ENCODE data around the gene ZCCHC17.
A peak's percentile ranks its signal among the peaks of the same experiment; 100 is the strongest.

ZCCHC17 gene

GRCh38 chr1:31308036-31308435 is 11.2 kb downstream of the ZCCHC17 start:
- no peak for DNase-seq

DNA sequence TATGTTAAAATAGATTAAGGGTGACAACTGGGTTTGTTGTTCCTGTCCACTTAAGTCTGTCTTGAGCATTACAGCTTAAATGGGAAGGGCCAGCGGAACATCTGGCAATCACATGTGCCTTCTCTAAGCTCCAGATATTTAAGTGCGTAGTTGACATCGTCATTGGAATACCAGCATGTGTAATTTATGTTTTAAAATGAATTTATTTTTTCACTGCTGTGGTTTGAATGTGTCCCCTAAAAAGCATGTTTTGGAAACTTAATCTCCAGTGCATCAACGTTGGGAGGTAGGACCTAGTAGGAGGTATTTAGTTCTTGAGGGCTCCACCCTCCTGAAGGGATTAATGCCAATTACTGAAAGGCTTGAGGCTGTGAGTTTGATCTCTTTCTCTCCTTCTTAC is 13.4 kb downstream of the ZCCHC17 start:
- no peak for DNase-seq

GRCh38 chr1:31315902-31316301 is 19.1 kb downstream of the ZCCHC17 start:
- DNase-seq: peak; percentile 55

- DNase-seq: no peak
Measured at GRCh38 chr1:31318146-31318545, 21.3 kb downstream of the ZCCHC17 start.

DNA sequence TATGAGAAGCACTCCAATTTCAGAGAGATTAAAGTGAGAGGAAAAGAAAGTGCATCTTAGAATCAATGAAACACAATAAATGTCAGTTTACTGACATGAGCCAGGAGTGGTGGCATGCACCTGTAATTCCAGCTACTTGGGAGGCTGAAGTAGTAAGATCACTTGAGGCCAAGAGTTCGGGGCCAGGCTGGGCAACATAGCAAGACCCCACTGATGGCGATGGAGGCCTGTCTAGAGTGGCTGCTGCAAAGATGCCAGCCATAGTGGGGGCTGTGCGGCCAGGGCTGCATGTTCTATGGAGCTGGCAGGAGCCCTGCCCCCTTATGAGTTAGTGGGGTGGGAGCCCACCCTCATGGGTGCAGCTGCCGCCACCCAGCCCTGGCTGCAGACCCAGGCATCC is 27.3 kb downstream of the ZCCHC17 start:
- DNase-seq: no peak

DNA sequence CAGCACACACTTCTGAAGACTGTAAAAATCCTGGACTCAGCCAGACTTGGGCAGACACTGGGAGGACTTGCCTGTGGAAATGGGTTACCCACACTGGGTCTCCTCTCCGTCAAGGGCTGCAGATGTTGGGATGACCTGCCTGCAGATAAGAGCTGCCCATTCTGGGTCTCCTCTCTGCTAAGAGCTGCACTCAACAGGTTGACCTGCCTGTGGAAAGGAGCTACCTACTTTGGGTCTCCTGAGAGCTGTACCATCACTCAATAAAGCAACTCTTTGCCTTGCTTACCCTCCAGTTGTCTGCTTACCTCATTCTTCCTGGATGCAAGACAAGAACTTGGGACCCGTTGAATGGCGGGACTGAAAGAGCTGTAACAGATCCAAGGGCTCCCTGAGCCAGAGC is 28.2 kb downstream of the ZCCHC17 start:
- no peak for DNase-seq

GRCh38 chr1:31326461-31326860 is 29.6 kb downstream of the ZCCHC17 start:
- no peak for DNase-seq

GRCh38 chr1:31327381-31327780 is 30.5 kb downstream of the ZCCHC17 start:
- DNase-seq: no peak

- DNase-seq: peak; percentile 7
Measured at GRCh38 chr1:31335007-31335406, 38.2 kb downstream of the ZCCHC17 start.

DNA sequence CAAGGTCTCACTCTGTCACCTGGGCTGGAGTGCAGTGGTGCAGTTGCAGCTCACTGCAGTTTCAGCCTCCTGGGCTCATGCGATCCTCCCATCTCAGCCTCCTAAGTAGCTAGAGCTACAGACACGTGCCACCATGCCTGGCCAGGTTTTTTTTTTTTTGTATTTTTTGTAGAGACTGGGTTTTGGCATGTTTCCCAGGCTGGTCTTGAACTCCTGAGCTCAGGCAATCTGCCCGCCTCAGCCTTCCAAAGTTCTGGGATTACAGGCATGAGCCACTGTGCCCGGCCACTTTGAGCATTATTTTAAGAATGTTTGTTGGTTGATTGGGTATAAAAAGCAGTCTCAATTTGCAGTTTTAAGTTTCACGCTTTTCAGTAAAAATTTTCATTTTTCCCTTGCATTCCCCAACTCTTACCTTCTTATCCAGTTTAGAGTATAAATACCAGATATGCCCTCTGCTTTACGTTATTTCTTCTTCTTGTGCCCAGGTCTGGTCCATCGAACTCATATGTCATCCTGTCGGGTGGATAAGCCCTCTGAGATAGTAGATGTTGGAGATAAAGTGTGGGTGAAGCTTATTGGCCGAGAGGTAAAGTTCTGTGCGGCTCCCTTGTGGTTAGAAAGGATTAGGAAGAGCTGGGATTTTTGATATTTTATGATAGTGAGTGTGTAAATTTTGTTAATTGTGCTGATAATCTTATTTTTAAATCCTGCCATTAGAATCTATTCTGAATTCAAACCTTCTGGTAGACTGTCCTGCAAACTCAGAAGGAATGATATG is 40.0 kb downstream of the ZCCHC17 start:
- DNase-seq: no peak

GRCh38 chr1:31344503-31344902 is 47.7 kb downstream of the ZCCHC17 start:
- no peak for DNase-seq

DNA sequence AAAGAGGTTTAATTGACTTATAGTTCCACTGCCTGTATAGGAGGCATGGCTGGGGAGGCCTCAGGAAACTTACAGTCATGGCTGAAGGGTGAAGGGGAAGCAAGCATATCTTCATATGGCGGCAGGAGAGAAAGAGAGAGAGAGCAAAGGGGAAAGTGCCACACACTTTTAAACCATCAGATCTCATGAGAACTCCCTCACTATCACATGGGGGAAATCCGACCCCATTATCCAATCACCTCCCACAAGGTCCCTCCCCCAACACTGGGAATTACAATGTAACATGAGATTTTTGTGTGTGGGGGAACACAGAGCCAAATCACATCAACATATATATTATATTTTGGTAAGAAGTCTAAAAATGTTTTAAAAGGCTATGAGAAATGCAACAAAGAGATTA is 48.8 kb downstream of the ZCCHC17 start:
- no peak for DNase-seq

DNA sequence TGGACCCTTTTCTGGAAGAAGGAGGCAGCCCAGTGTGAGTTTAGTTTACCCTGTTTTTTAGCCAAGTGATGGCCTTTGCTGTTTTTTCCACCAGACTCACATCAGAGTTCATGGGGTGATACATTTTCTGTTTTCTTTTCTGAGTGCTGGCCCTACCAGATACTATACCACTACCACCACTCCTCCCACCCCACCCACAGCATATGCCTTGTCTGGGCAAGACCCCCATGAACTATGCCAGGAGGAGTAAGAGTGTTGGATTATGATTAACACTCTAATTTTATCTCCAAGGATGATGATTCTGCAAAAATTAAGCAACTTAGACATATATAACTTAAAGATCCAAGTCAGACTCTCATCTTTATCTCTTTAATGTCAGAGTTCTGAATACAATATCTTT is 50.0 kb downstream of the ZCCHC17 start:
- DNase-seq: no peak

GRCh38 chr1:31348449-31348848 is 51.6 kb downstream of the ZCCHC17 start:
- no peak for DNase-seq

- no peak for DNase-seq
Measured at GRCh38 chr1:31354283-31354682, 57.5 kb downstream of the ZCCHC17 start.

- DNase-seq: no peak
Measured at GRCh38 chr1:31356427-31356826, 59.6 kb downstream of the ZCCHC17 start.

DNA sequence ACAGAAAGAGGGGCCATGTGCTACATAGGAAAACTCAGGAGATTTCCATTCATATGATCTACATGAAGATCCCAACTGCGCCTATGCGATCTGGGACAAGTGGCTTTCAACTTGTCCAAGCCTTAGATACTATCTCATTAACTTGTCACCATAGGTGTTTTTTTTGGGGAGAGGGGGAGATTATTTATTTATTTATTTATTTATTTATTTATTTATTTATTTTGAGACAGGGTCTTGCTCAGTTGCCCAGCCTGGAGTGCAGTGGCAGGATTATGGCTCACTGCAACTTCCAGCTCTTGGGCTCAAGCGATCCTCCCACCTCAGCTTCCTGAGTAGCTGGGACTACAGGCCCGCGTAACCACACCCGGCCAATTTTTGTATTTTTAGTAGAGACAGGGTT is 64.8 kb downstream of the ZCCHC17 start:
- DNase-seq: no peak

DNA sequence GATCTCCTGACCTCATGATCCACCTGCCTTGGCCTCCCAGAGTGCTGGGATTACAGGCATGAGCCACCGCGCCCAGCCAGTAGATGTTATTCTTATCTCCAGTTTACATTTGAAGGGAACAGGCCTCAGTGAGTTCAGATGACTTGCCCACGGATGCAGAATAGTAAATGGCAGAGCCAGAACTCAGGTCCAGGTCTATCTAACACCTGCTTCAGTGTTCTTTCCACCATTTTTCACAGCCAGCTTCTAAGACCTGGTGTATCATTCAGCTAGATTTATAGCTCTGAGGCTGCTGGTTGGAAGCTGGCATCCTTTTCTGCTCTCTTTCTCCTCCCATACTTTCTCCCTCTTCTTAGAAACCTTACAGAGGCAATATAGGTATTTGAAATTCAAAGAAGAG is 65.2 kb downstream of the ZCCHC17 start:
- no peak for DNase-seq

GRCh38 chr1:31364561-31365250 is 67.9 kb downstream of the ZCCHC17 start:
- no peak for DNase-seq

GRCh38 chr1:31366796-31367195 is 70.0 kb downstream of the ZCCHC17 start:
- no peak for DNase-seq

DNA sequence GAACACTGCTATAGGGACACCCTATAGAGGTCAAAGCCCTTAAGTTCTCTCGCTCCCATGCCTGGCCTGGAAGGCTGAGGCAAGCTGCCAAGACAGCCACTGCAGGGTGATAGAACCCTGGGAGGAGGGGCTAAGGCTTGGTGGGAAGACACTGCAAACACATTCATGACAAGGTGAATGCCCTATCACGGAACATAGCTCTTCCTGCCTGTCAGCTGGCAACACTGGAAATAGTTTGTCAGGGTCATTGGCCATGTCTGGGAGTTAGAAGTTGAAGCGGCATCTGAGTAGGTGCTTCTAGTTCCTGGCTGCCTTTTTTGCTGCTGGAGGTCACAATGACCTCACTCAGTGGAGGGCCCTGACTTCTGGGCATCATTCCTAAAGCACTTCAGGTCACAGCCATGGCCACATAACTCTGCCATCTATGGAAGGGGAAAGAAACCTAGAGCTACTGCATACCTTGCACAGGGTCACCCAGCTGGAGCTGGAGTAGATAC is 71.8 kb downstream of the ZCCHC17 start:
- DNase-seq: no peak

DNA sequence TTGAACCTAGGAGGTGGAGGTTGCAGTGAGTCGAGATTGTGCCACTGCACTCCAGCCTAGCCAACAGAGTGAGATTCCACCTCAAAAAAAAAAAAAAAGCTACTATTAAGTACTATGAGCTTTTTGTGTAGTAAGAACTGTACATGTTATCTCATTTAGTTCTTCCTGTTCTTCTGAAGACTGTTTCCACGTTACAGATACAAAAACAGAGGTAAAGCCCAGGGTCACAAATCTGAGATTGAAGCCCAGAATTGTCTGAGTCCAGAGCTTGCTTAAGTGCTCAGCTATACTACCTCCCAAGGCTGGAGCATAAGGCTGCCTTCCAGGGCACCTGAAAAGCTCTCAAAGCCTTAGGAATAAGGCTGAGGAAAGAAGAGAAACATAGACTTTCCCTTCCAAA is 73.2 kb downstream of the ZCCHC17 start:
- no peak for DNase-seq

DNA sequence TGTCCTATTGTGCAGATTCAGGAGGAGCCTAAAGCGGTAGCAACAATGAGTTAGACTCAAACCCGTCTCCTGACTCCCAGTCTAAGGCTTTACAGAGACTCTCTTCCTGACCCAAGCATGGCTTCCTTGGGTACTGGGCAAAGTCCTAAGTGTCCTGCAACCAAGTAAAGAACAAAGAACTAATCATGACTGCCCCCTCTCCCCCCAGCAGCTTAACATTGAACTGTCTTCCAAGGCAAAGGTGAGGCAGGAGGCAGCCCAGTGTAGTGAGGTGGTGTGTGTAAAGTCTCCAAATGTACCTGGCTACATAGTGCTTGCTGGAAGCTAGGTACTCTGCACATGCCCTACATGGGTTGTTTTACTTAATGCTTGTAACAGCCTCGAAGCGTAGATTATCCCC is 73.7 kb downstream of the ZCCHC17 start:
- no peak for DNase-seq

GRCh38 chr1:31371121-31371959 is 74.5 kb downstream of the ZCCHC17 start:
- DNase-seq: no peak
